Measurements from ENCODE around the gene DCLRE1C.

DNA sequence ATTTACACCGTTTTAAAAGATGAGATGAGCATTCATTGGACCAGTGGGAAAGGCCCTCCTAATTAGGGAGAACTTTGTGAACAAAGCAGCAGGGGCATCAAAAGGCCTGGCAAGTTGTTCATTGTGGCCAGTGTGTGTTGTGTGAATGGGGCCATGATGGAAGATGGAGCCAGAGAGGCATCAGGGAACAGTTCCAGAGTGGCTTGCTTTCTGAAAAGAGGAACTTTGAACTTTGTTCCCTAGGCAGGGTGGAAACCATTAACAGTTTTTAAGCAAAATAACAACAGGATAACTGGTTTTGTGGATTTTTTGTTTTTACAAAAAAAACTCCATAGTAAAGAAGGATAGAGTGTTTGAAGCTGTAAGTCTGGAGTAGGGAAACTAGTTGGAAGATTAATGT is 62.7 kb downstream of the DCLRE1C start:
- TF ChIP-seq HOXB13 (CRISPR knock-in tag; IDR thresholded peaks at IDR 0.05; ENCODE audit: low read depth) (no peak), POLR2A (IDR thresholded peaks at IDR 0.05; ENCODE audit: low read length) (no peak), CTCF (IDR thresholded peaks at IDR 0.05) (no peak), RARB (CRISPR knock-in tag; IDR thresholded peaks at IDR 0.05) (no peak), FOXS1 (CRISPR knock-in tag; IDR thresholded peaks at IDR 0.05) (no peak), HOXA7 (CRISPR knock-in tag; IDR thresholded peaks at IDR 0.05) (no peak), ZFP36 (IDR thresholded peaks at IDR 0.05; ENCODE audit: borderline replicate concordance, partially characterized antibody) (no peak), EP300 (IDR thresholded peaks at IDR 0.05) (no peak), MYC (IDR thresholded peaks at IDR 0.05; ENCODE audit: borderline replicate concordance, low read length) (no peak), MAFK (IDR thresholded peaks at IDR 0.05; ENCODE audit: partially characterized antibody) (no peak), HDAC2 (IDR thresholded peaks at IDR 0.05) (no peak)

Measured in A549 (cell line).